Right renal pelvis (tissue), 4 donors: Measurements from ENCODE around the gene LUC7L3. TPM values are rescaled to one million over a fixed set of nuclear protein-coding genes. Genes with fewer than 3 reads are reported as not detected.
"Not testable (repeated sequence)": the region's sequence is repeated elsewhere in the genome, so short reads cannot be mapped to it uniquely, and the experiment has no call there.

Experiments
- DNase-seq, 4 donors: peaks; one replicate each; pipeline ENCODE4 v3.0.0-alpha.2; 2013; ENCODE audit warnings: low read depth in 4 of 4, low spot score in 3 of 4, missing footprints in 1 of 4
- polyA plus RNA-seq, 4 donors: library from polyadenylated mRNA; unstranded; fragments of 120-200 nt; gene quantifications; one replicate each; pipeline ENCODE4 v1.2.1, GENCODE V29; 2013; ENCODE audit not compliant: insufficient read length in 4 of 4

The LUC7L3 gene, protein sequence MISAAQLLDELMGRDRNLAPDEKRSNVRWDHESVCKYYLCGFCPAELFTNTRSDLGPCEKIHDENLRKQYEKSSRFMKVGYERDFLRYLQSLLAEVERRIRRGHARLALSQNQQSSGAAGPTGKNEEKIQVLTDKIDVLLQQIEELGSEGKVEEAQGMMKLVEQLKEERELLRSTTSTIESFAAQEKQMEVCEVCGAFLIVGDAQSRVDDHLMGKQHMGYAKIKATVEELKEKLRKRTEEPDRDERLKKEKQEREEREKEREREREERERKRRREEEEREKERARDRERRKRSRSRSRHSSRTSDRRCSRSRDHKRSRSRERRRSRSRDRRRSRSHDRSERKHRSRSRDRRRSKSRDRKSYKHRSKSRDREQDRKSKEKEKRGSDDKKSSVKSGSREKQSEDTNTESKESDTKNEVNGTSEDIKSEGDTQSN
- 100 to 1,000 TPM; 493 to 644 (median 630) TPM for polyA plus RNA-seq

DNA sequence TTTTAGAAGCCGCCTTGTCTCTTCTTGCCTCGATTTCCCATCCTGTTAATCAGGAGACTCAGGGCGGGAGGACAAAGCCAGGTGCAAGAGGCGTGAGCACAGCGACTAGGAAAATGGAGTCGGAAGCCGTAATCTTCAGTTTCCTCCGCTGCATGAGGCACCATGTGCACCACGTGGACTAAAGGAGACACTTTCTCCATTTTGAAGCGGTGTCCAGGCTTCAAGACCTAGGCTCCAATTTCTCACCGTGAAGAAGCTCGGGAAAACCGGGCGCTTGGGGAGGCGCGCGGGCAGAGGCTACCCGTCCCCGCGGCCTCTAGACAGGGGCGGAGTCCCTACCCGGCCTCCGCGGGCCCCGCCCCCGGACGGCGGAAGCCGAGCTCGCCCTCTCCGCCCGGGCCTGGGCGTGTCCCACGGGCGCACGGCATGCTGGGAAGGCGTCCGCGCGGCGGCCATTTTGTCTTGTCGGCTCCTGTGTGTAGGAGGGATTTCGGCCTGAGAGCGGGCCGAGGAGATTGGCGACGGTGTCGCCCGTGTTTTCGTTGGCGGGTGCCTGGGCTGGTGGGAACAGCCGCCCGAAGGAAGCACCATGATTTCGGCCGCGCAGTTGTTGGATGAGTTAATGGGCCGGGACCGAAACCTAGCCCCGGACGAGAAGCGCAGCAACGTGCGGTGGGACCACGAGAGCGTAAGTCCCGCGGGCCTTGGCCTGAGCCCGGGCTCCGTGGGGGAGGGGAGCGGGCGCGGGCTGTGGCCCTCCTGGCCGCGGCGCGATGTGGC lies at the start of gene LUC7L3:
LUC7L3 (plus strand) TSS at position 460 of the 780 bp plus-strand sequence; CDS start at position 590, 130 bp downstream.
- DNase-seq: peak; percentile 90 to 93 (median 92)

DNA sequence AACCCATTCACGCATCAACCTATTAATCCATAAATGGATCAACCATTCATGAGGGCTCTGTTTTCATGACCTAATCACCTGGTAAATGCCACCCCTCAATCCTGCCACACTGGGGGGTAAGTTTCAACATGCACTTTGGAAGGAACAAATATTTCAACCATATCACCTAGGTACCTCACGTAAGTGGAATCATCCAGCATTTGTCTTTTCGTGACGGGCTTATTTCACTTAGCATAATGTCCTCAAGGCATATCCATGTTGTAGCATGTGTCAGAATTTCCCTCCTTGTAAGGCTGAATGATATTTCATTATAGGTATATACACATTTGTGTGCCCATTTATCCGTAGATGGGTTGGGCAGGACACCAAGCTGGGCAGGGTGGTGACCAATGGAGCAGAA lies 47.3 kb upstream of the LUC7L3 start:
- DNase-seq: no peak

DNA sequence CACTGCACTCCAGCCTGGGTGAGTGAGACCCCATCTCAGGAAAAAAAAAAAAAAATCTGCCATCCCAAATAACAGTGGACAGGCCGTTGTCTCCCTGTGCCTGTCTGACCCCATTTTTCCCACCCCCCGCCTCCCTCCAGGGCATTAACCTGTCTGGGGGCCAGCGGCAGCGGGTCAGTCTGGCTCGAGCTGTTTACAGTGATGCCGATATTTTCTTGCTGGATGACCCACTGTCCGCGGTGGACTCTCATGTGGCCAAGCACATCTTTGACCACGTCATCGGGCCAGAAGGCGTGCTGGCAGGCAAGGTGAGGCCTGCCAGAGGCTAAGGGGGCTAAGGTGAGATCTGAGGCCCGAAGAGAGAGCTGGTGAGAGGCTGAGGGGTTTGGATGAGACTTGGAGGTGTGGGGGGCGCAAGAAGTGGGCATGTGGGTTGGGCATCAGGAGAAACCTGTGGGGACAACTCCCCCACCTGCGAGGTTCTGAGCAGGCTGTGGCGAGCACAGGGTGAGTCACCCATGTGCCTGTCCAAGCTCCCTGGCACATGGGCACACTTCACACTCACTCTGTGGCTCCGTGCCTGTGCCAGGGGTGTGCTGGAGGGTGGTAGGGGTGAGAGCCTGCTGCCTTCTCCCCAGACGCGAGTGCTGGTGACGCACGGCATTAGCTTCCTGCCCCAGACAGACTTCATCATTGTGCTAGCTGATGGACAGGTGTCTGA lies 46.4 kb upstream of the LUC7L3 start:
- DNase-seq: no peak

DNA sequence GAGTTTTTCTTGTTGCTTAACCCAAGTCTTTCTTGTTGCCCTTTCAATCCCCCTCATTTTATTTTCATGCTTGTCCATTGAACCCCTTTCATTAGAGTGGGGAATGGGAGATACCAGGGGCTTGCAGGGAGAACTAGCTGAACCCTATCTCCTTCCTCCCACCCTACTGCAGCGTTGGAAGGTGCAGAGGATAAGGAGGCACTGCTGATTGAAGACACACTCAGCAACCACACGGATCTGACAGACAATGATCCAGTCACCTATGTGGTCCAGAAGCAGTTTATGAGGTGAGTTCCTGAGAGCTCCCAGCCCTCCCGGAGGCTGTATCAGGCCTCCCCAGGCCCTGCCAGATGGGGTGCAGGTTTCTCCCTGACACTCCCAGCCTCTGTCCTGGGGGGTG lies 44.2 kb upstream of the LUC7L3 start:
- no peak for DNase-seq

DNA sequence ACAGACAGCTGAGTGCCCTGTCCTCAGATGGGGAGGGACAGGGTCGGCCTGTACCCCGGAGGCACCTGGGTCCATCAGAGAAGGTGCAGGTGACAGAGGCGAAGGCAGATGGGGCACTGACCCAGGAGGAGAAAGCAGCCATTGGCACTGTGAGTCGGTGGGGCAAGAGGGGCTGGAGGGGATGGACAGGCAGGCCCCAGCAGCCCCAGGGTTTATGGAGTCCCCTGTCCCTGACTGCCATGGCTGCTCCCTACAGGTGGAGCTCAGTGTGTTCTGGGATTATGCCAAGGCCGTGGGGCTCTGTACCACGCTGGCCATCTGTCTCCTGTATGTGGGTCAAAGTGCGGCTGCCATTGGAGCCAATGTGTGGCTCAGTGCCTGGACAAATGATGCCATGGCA lies 43.8 kb upstream of the LUC7L3 start:
- DNase-seq: no peak

DNA sequence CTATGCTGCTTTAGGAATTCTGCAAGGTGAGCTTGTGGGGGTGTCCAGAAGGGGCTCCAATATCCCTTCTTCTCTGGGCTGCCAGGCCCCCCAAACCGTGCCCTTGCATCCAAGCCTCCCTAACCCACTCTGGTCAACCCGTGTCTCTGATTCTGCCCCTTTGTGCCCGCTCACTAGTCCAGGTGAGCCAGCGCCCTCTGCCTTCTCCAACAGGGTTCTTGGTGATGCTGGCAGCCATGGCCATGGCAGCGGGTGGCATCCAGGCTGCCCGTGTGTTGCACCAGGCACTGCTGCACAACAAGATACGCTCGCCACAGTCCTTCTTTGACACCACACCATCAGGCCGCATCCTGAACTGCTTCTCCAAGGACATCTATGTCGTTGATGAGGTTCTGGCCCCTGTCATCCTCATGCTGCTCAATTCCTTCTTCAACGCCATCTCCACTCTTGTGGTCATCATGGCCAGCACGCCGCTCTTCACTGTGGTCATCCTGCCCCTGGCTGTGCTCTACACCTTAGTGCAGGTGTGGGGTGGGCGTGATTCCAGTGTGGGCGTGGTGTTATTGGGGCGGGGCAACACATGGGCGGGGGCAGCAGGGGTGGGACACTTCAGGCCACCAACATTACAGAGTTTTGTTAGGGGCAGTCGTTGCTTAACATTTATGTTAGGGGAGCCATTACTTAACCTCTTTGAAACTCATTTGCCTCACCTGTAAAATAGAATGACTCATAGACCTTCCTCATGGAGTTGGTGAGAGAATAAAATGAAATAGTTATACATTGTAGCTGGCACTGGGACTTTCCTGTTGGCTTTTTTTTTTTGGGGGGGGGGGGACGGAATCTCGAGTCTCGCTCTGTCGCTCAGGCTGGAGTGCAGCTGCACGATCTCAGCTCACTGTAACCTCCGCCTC lies 43.1 kb upstream of the LUC7L3 start:
- no peak for DNase-seq

DNA sequence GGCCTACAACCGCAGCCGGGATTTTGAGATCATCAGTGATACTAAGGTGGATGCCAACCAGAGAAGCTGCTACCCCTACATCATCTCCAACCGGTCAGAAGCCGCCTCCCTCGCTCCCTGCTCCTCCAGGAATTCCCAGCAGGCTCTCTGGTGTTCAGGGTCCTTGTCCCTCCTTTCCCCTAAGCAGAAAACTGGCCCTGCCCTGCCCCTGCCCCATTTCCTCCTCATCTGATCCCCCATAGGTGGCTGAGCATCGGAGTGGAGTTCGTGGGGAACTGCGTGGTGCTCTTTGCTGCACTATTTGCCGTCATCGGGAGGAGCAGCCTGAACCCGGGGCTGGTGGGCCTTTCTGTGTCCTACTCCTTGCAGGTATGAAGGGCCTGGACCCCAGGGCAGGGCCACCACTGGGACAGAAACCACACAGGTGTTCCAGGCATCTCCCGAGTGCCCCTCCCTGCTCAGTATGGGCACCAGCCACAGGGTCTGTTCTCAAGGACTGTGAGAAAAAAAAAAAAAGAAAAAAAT lies 41.5 kb upstream of the LUC7L3 start:
- no peak for DNase-seq

DNA sequence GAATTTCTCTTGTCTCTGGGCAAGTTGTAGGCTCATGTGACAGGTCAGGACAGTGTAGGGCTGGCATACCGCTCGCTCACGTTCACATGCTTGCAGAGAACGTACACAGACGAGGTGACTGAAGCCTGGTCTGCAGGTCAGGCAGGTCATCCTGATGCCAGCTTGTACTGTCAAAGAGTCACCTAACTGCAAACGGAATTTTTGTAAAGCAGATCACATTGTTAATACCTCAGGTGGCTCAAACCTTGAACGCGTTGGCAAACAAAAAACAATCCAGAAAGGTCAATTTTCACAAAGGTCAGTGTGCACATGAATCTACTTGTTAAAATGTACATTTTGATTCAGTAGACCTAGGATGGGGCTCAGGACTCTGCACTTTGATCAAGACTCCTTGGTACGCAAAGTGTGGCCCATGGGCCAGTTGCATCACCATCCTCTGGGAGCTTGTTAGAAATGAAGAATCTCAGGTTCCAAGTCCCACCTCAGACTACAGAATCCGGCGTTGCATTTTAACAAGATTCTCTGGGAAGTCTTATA lies 40.3 kb upstream of the LUC7L3 start:
- no peak for DNase-seq

DNA sequence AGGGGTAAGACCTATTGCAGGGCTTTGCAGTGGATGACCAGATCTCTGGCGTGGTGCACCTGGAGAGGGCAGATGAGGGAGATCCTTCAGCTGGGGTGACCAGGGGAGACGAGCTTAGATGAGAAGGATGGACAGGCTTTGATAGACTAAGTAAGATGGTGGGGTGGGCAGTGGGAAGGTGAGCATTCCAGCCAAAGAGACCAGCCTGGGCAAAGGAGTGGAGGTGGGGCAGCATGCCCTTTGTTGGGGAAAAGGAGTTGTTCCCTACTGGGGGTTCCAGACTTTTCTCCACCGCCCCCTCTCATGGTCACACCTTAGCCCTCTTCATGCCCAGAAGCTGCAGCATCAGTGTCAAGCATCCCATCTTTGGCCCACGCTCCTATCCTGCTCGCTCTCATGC lies 39.3 kb upstream of the LUC7L3 start:
- DNase-seq: no peak

DNA sequence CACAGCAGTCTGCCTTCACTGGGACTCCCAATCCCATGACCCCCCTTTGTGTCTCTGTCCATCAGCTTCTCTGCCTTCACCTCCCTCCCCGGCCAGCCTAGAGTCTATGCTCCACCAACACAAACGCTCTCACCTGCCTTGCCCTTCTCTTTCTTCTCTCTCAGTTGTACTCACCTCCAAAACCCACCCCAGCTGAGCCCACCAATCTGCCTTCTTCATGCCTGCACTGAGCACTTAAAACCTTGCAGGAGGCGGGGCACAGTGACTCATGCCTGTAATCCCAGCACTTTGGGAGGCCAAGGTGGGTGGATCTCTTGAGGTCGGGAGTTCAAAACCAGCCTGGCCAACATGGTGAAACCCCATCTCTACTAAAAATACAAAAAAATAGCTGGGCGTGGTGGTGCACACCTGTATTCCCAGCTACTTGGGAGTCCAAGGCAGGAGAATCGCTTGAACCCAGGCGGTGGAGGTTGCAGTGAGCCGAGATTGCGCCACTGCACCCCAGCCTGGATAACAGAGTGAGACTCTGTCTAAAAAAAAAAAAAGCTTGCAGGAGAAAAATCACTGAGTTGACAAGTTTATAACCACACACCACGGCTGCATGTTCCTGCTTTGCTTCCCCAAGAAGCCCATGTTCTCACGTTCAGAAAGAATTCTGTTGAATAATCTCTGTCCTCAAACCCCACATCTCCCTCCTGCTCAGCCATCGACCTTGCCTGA lies 38.7 kb upstream of the LUC7L3 start:
- not testable (repeated sequence) for DNase-seq

DNA sequence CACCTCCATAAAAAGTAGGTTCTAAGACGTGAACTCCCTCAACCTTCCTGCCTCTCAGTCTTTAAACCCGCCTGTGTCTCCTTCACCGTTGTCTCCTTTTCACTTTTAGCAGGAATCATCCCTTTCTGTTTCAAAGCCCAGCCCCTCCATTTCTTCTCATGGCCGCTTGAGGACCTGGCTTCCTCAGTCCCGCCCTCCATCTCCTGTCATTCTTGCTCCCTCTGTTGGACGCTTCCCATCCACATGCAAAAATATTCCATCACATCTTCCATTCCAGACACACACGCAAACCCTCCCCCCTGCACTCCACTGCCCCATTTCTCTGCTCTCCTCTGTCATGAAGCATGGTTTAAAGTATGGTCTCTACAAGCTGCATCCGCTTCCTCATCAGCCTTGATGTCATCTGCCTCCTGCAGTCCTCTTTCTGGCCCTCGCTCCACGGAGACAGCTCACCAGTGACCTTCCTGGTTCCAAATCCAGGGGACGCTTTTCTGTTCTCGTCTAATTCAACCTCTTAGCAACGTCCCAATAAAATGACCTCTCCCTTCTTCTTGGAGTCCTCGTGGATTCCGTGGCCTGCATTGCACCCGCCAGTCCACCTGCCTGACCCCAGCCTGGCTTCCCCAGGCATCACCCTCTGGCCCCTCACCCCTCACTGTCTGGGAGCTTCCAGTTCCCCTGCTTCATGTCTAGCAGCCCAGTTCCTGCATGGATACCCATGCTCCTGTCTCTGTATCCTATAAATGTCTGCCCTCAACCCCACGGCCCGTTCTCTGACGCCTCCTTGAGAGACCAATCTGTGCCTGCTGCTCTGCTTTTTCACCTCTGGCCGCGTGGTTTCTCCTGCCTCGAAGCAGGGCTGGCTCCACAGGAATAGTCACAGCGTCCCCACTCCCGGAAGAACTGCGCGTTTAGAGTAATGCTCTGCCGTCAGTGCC lies 37.9 kb upstream of the LUC7L3 start:
- DNase-seq: peak in 1 of 4 donors; percentile 44

DNA sequence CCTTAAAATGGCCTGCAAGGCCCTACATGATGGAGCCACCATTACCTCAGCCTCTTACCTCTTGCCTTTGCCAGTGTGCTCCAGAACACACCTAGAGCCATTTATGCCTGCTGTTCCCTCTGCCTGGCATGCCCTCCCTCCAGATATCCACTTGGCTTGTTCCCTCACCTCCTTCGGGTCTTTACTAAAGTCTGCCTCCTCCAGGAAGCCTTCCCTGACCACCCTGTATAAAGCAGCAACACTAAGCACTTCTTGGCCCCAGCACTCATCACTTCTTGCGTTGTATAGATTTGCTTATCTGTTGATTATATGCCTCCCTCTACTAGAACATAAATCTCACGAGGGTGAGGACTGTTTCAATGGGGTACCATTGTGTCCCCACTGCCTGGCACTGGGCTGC lies 37.0 kb upstream of the LUC7L3 start:
- no peak for DNase-seq

DNA sequence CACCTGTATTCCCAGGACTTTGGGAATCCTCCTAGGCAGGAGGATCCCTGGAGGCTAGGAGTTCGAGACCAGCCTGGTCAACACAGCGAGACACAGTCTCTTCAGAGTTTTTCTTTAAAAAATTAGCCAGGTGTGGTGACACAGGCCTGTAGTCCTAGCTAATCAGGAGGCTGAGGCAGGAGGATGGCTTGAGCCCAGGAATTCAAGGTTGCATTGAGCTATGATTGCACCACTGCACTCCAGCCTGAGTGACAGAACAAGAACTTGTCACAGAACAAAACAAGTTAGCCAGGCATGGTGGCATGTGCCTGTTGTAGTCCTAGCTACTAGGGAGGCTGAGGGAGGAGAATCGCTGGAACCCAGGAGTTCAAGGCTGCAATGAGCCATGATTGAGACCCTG lies 36.5 kb upstream of the LUC7L3 start:
- DNase-seq: no peak

DNA sequence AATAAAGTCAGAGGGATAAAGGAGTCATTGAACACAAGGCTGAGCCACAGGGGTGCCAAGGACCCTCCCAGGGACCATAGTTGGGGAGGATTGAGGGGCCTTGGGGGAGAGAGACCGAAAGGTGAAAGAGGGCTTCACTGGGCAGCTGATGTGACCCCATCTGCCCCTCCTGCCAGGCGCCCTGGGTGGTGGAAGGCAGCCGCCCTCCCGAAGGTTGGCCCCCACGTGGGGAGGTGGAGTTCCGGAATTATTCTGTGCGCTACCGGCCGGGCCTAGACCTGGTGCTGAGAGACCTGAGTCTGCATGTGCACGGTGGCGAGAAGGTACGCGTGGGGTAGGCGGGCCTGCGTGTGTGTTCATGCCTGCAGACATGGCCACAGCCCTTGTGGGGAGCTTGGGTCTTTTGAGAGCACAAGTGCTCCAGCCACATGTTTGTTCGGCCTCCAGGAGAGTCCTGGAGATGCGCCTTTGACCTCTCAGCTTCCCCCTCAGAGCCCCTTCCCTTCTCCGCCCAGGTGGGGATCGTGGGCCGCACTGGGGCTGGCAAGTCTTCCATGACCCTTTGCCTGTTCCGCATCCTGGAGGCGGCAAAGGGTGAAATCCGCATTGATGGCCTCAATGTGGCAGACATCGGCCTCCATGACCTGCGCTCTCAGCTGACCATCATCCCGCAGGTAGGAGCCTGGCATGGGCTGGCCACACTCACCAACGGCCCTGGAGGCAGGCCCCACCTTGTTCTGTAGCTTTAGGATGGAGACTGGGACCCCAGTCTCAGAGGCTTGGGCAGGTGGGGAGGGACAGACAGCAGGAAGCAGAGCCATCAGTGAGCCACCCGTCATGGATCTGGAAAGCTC lies 35.7 kb upstream of the LUC7L3 start:
- no peak for DNase-seq

DNA sequence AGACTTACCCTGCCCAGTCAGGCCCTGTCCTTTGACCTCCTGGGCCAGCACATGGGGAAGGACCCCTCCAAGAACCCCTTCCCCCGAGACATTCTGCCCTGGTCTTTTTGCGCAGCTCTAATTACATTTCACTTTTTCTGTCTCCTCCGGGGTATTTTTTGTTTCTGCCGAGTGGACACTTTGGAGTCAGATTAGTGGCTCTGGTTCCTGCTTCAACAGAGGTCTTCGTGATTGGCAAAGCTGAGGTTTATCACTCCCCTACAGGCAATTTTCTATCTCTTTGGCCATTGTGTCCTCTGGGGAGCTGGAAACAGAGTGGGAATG lies 35.2 kb upstream of the LUC7L3 start:
- no peak for DNase-seq

DNA sequence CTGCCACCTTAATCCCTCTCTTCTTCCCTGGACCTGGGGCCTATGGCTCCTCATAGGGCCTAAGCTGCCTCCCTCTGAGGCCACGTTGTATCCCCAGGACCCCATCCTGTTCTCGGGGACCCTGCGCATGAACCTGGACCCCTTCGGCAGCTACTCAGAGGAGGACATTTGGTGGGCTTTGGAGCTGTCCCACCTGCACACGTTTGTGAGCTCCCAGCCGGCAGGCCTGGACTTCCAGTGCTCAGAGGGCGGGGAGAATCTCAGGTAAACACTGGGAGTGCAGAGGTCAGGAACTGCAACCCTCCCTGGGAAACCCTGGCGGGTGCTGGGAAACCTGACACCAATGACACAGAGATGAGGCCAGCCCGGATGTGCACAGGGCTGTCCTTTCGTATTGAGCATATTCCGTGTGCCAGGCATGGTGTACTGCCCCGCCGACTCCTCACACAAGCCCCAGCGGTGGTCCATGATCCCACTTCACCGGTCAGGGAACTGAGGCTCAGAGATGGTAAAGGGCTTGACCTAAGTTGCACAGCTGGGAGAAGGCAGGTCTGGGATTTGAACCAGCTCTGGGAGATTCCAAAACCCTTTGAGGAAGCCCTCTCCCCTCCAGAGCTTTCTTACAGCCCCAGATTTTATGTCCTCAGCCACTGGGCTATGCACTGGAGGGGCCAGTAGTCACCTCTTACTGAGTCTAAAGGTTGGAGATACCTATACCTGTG lies 34.6 kb upstream of the LUC7L3 start:
- no peak for DNase-seq

DNA sequence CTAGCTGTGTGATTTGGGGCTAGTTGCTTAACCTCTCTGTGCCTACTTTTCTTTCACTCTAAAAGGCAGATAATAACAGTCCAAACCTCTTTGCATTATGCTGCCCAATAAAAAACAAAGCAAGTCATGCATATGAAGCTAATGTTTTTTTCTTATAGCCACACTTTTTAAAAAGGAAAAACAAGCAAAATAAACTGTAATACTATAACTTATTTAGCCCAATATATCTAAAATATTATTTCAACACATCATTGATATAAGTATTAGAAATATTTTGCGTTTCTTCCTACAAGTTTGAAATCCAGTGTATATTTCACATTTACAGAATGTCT lies 34.1 kb upstream of the LUC7L3 start:
- DNase-seq: no peak
